ENCODE data around the gene PPP5C.
"Not testable (repeated sequence)": the region's sequence is repeated elsewhere in the genome, so short reads cannot be mapped to it uniquely, and the experiment has no call there.

The PPP5C gene

GRCh38 chr19:46366620-46367292 lies 19.9 kb downstream of the PPP5C start:
- DNase-seq (ENCODE audit: low read depth, low spot score) = no peak

DNA sequence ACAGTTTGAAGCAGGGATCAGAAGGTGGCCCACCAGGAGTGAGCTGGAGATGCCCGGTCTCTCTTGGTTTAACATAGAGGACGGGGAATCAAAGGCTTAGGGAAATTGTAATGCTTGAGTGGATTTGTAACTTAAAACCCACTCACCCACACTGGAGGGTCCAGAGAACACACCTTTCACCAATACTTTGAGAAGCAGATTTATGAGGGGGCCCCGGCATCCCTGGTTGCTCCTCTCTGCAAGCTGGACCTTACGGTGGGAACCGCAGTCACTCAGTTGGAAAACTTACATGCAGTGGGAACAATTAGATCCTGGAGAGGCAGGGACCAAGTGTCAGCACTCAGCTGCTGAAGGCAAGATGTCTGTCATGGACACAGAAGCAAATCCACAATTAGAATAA lies 20.5 kb downstream of the PPP5C start:
- DNase-seq (ENCODE audit: low read depth, low spot score) = no peak

- DNase-seq (ENCODE audit: low read depth, low spot score) = no peak
Observed at GRCh38 chr19:46368116-46368515, 21.2 kb downstream of the PPP5C start.

DNA sequence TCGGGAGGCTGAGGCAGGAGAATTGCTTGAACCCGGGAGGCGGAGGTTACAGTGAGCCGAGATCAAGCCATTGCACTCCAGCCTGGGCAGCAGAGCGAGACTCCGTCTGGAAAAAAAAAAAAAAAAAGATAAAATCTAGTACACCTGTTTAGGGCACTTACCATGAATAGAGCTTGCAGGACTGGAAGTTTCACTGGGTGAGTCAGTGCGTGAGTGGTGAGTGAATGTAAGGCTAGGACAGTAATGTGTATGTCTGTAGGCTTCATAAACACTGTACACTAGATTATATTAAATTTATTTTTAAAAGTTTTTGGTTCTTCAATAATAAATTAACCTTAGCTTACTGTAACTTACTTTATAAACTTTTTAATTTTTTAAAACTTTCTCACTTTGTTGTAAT lies 22.9 kb downstream of the PPP5C start:
- DNase-seq (ENCODE audit: low read depth, low spot score) = no peak

DNA sequence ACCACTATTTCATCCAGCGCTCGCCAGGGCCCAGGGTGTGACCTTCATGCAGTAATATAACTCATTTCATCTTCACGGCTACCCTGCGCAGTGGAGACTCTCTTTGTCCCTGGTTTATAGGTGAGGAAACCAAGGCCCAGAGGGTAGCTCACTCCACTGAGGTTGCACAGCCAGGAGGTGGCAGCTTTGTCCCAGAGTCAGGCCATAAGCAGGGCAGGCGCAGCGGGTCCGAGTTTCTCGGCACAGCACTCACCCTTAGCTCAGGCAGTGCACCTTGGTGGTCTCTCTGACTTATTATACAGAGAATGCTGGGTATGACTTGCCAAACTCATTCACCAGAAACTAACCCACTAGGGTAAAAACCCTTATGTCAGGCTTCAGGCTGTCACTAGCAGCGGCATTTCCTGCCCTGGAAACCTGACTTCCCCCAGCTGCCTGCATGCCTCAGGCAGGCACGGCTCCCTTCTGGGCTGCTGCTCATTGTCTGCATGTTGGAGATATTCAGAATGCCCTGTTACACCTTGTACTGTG lies 24.5 kb downstream of the PPP5C start:
- DNase-seq (ENCODE audit: low read depth, low spot score) = peak; percentile 40

GRCh38 chr19:46372901-46373490 lies 26.1 kb downstream of the PPP5C start:
- peak; percentile 62 for DNase-seq (ENCODE audit: low read depth, low spot score)

DNA sequence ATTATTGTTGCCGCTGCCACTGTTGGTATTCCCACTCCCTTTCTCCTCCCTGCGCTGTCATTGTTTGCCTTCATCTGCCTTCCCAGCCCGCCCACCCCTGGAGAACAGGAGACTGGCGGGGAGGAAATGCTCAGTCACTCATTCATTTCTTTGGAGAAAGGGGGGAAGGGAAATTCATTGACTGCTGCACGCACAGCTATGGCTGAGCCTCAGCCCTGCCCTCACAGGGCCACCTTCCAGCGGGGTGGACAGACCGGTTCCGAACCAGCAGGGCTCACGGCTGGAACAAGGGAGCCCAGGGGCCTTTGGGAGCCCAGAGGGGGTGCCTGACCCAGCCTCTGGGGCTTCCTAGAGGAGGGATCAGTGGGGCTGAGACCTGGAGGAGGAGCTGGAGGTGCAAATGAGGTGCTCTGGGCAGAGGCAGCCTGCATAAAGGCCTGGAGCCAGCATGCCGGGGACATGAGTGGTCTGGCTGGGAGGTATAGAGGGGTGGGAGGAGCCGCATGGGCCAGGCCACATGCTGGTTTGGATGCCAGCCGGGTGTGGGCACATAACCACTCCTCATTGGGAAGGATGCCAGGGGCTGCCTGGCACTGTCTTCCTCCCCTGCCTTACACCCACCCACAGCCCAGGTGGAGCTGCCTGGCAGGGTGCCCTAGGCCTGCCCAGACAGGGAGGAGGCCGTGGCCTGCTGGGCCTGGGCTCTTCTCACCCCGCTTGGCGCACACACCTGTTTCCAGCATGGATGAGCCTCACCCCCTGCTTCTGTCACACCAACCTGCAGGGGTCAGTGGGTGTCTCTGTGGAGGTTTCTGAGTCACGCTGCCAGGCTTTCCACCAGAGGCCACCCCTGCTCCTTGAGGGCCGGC lies 26.8 kb downstream of the PPP5C start:
- peak; percentile 95 for DNase-seq (ENCODE audit: low read depth, low spot score)

GRCh38 chr19:46374536-46375475 lies 27.9 kb downstream of the PPP5C start:
- no peak for DNase-seq (ENCODE audit: low read depth, low spot score)

DNA sequence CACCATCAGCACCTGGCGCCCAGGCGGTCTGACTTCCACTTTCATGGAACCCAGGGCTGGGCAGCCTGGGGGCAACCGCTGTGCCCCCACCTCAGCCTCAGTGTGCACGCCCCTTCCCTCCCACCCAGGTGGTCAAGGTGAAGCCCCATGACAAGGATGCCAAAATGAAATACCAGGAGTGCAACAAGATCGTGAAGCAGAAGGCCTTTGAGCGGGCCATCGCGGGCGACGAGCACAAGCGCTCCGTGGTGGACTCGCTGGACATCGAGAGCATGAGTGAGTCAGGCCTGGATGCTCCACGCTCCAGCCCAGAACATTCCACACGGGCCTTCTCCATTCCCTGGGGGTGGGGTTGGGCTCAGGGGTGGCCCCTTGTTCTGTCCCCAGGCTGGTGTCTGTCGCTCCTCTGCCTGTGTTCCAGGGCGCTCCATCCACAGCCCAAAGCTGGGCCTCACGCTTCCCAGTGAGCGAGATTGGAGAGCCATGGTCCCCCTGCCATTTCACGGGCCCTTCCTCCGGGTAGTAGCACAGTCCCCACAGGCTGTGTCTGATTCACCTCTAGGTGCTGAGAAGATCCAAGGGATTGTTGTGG lies 28.7 kb downstream of the PPP5C start:
- DNase-seq (ENCODE audit: low read depth, low spot score) = not testable (repeated sequence)

GRCh38 chr19:46376241-46377153 lies 29.6 kb downstream of the PPP5C start:
- no peak for DNase-seq (ENCODE audit: low read depth, low spot score)

GRCh38 chr19:46378268-46378667 lies 31.4 kb downstream of the PPP5C start:
- DNase-seq (ENCODE audit: low read depth, low spot score) = peak; percentile 58

GRCh38 chr19:46380690-46381089 lies 33.8 kb downstream of the PPP5C start:
- DNase-seq (ENCODE audit: low read depth, low spot score) = no peak

- DNase-seq (ENCODE audit: low read depth, low spot score) = no peak
Observed at GRCh38 chr19:46381346-46381745, 34.5 kb downstream of the PPP5C start.

- DNase-seq (ENCODE audit: low read depth, low spot score) = no peak
Observed at GRCh38 chr19:46381756-46382345, 35.0 kb downstream of the PPP5C start.

GRCh38 chr19:46383171-46383815 lies 36.4 kb downstream of the PPP5C start:
- no peak for DNase-seq (ENCODE audit: low read depth, low spot score)

DNA sequence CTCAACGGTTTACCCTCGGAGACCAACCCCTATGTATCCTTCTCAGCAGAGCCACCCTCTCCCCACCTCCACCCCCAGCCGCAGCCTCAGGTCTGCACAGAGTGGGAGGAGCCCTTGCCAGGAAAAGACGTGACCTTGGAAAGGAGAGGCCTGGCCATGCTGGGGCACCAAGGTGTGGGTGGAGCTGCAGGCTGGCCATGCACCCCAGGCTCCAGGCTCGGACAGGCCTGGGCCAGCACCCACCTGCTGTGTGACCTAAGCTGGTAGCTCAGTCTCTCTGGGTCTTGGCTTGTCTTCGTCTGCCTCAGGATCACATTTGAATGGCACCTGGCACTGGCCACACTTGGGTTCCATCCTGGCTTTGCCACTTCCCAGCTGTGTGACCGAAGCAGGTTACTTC lies 37.0 kb downstream of the PPP5C start:
- no peak for DNase-seq (ENCODE audit: low read depth, low spot score)

DNA sequence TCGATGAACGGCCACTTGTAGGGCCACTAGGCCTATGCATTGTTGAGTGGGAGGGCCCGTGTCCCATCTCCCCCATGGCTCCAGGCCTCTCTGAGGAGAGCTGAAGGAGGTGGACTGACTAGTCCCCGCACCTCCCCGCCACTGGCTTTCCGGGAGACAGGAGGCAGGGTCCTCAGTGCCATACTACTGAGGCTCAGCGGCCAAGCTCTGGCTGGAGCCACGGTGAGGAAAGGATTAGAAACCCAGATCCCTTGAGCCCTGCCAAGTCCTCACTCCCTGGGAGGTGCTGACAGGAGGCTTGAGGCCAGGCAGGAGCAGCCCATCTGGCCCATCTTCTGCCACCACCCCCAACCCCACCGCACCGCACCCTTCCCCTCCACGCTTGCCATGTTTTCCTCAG lies 37.5 kb downstream of the PPP5C start:
- no peak for DNase-seq (ENCODE audit: low read depth, low spot score)

- DNase-seq (ENCODE audit: low read depth, low spot score) = no peak
Observed at GRCh38 chr19:46385636-46386035, 38.7 kb downstream of the PPP5C start.

DNA sequence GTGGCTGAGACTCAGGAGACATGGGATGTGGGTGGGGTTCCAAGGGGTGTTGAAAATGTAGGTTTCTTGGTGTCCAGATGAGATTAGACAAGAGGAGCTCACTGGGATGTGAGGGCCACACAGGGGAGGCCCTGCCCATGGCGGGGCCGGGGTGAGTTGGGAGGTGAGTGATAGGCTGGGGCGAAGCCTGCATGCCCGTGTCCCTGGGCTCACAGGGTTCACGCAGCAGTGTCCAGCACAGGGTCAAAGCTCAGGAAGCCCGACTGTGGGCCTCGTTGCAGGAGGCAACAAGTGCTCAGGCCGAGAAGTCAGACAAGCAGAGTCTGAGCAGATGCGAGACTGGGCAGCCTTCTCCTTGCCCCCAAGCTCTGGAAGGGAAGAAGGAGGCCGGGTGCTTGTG lies 39.3 kb downstream of the PPP5C start:
- no peak for DNase-seq (ENCODE audit: low read depth, low spot score)

Measured in astrocyte of the hippocampus (primary cell).